Fibroblast of pulmonary artery (primary cell): ENCODE data around the gene WNT11.

Experiments used
- DNase-seq: peaks from one replicate; pipeline ENCODE4 v3.0.0-alpha.2; 2010; ENCODE audit warnings: low read depth
- H3K4me3 ChIP-seq: replicated peaks from 2 replicates; pipeline ENCODE4 v1.5.1; 2011; ENCODE audit warnings: low read depth, mild to moderate bottlenecking, control low read depth, low read length, moderate library complexity
- TF ChIP-seq, protein P1 (sequence below): IDR thresholded peaks from 2 replicates; pipeline ENCODE4 v1.5.1; 2011; ENCODE audit warnings: mild to moderate bottlenecking, control low read depth, low read length, inconsistent platforms; ENCODE audit errors: missing control alignments

Gene WNT11

DNA sequence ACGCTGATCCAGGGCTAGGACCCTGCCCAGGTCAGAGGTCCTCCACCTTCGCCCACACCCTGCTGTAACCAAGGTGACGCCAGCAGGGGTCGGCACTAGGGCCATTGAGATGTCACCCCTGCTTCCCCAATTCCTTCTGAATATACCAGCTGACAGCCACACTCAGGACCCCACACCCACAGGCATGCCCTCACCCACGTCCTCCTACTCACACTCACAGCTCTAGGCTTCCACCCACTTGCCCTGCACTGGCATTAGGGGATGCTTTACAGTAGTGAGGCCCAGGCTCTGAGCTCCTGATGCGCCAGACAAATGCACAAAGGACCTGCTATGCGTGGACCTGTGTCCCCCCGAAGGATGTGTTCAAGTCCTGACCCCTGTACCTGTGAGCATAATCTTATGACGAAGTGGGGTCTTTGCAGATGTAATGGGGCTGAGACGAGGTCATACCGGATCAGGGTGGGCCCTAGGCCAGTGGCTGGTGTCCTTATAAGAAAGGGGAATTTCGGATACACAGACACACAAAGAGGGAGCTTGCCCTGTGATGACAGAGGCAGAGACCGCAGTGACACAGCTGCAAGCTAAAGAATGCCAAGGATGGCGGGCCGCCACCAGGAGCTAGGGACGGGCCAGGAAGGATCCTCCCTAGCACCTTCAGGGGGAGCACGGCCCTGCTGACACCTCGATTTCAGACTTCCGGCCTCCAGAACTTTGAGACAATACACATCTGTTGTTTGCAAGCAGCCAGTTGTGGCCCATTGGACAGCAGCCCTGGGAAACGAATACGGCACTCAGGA, 11.2 kb downstream of the WNT11 start:
- no peak overlapping the region for H3K4me3 ChIP-seq
- DNase-seq = peak; percentile 28
- TF ChIP-seq, protein P1, sequence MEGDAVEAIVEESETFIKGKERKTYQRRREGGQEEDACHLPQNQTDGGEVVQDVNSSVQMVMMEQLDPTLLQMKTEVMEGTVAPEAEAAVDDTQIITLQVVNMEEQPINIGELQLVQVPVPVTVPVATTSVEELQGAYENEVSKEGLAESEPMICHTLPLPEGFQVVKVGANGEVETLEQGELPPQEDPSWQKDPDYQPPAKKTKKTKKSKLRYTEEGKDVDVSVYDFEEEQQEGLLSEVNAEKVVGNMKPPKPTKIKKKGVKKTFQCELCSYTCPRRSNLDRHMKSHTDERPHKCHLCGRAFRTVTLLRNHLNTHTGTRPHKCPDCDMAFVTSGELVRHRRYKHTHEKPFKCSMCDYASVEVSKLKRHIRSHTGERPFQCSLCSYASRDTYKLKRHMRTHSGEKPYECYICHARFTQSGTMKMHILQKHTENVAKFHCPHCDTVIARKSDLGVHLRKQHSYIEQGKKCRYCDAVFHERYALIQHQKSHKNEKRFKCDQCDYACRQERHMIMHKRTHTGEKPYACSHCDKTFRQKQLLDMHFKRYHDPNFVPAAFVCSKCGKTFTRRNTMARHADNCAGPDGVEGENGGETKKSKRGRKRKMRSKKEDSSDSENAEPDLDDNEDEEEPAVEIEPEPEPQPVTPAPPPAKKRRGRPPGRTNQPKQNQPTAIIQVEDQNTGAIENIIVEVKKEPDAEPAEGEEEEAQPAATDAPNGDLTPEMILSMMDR = no peak

DNA sequence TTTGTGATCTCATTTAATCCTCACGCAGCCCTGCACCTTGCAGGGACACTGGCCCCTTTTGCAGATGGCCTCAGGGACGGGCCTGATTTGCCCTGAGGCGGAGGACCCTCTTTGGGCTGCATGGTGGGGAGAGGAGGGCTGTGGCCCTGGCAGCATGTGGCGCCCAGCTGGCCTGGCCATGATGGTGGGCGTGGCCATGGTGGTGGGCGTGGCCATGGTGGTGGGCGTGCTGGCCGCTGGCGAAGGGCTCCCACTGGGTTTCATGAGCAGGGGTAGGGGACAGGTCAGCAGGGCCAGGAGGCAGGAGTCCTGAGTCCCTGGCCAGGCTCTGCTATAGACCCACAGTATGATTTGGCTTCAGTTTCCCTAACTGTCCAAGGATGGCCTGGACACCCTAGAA, 13.1 kb downstream of the WNT11 start:
- H3K4me3 ChIP-seq = no peak overlapping the region
- DNase-seq = no peak
- TF ChIP-seq, protein P1 = no peak

DNA sequence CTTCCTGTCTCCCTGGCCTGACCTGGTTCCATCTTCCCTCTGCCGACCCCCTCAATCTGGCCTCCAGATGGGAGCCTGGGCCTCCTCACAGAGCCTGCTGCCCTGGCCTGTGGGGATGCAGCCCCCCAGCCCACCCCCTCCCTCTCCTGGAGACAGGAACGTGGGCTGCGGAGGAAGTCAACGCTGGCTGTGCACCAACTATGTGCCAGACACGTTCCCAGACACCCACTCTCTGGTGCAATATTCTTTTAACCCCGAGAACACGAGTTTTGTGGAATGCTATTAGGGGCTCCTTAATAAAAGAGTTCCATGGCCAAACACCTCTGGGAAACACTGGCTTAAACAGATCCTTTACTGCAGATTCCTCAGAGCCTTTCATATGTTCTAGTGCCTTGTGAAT, 15.9 kb downstream of the WNT11 start:
- H3K4me3 ChIP-seq = no peak overlapping the region
- TF ChIP-seq, protein P1 = no peak
- peak; percentile 77 for DNase-seq

DNA sequence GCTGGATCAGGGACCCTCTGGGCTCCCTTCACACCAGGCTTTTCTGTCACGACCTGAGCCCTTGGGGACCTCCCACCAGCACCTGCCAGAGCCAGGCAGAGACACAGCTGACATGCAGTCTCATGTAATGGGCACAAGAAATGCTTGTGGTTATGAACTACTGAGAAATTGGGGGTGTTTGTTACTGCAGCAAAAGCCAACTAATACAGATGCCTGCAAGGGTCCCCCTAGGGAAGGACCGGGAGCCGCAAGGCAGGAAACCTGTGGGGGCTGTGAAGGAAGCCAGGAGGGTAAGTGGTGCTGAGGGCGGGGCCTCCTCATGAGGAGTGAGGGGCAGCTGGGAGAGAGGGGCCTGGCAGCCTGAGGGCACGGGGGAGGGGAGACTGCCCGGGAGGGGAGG, 16.6 kb downstream of the WNT11 start:
- TF ChIP-seq, protein P1 = no peak
- H3K4me3 ChIP-seq = no peak overlapping the region
- DNase-seq = no peak

DNA sequence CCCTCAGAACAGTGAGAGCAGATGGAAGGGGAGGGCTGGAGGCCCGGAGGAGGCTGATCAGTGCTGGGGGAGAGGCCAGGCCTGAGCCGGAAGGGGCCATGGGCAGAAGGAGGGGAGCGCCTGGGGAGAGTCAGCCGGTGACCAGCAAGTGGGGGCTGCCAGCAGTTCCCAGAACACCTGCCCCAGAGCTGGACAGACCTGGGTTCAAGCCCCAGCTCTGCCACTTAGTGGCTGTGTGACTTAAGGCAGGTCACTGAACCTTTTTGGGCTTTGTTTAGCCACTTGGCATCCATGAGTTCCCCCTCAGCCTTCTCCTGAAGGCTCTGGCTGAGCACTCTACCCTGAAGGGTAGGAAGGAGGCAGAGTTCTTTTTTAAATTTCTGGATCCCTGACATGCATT, 17.4 kb downstream of the WNT11 start:
- TF ChIP-seq, protein P1 = no peak
- H3K4me3 ChIP-seq = no peak overlapping the region
- no peak for DNase-seq

DNA sequence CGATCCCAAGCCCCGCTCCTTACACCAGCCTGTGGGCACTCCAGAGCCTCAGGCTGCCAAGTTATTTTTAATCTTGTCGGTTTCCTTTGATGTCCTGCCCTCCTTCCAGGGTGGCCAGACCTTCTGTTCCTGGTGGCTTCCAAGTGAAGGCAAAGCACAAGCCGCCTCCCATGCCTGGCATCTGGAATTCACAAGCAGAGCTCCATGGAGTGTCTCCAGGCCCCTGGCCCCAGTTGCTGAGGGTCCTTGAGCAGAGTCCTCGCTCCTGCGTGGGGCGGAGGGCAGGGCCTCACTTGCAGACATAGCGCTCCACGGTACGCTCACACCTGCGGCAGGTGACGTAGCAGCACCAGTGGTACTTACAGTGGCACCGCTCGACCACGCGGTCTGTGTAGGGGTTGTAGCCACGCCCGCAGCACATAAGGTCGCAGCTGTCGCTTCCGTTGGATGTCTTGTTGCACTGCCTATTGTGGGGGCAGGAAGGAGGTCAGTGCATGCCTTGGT, 19.5 kb downstream of the WNT11 start:
- no peak for DNase-seq
- TF ChIP-seq, protein P1 = no peak
- H3K4me3 ChIP-seq = no peak overlapping the region
